Adrenal gland (tissue), 12 donors: ENCODE measurements around the gene PTCH2. TPM values are rescaled to one million over a fixed set of nuclear protein-coding genes. Genes with fewer than 3 reads are reported as not detected.
A peak's percentile ranks its signal among the peaks of the same experiment; 100 is the strongest.

Experiments used
- DNase-seq, 7 donors: peaks; one replicate each; pipeline ENCODE4 v3.0.0-alpha.2; 2019 to 2020
- H3K27ac ChIP-seq, 5 donors: fragments of 200-600 bp; sonication (generic) in 4 of 5; 1 replicate in 3 of 5; 2 replicates in 2 of 5; pipeline versions ENCODE4 v1.5.1 to v1.8.0; 2016 to 2020; ENCODE audit warnings: mild to moderate bottlenecking in 1 of 5
- H3K27me3 ChIP-seq: fragments of 200-600 bp; 2 replicates; pipeline ENCODE4 v1.8.0; 2021
- H3K36me3 ChIP-seq, 2 donors: fragments of 200-600 bp; replicated peaks in 1 of 2; 1 replicate in 1 of 2; 2 replicates in 1 of 2; pipeline versions ENCODE4 v1.5.1 to v1.8.0; 2018 to 2022
- H3K4me1 ChIP-seq, 2 donors: fragments of 200-600 bp; replicated peaks in 1 of 2; 1 replicate in 1 of 2; 2 replicates in 1 of 2; pipeline versions ENCODE4 v1.5.1 to v1.8.0; 2018 to 2021
- H3K4me3 ChIP-seq, 4 donors: fragments of 200-600 bp; sonication (generic) in 3 of 4; one replicate each; pipeline ENCODE4 v1.5.1; 2016 to 2018
- H3K9me3 ChIP-seq, 3 donors: fragments of 200-600 bp; sonication (generic) in 1 of 3; replicated peaks in 1 of 3; 1 replicate in 2 of 3; 2 replicates in 1 of 3; pipeline versions ENCODE4 v1.5.1 to v1.8.0; 2016 to 2021
- POLR2A ChIP-seq, 2 donors: fragments of 450-650 bp; IDR thresholded peaks; one replicate each; pipeline ENCODE4 v1.6.1; 2017; ENCODE audit warnings: antibody characterized with exemption in 2 of 2, mild to moderate bottlenecking in 2 of 2, moderate library complexity in 1 of 2
- WGBS, 4 donors: extraction: QIAGEN DNeasy Blood & Tissue Kit in 2 of 4; methylation state at CpG; one replicate each; pipeline versions ENCODE4 v1.1.5 to v1.1.7; 2013 to 2017; 5-methylcytosine and 5-hydroxymethylcytosine counted together
- intact Hi-C, 2 donors: fragments of 100-400 bp; cut with DNase I; formaldehyde crosslinking; loops; one replicate each; pipeline versions ENCODE4 v1.14.1 to v1.15.0; 2022 to 2023
- polyA plus RNA-seq, 3 donors: library from polyadenylated mRNA; stranded (reverse); fragments of 200-250 nt in 2 of 3; fragments of 350-450 nt in 1 of 3; fragmentation: Illumina TruSeq in 1 of 3; extraction: RNeasy Lipid Tissue Mini Kit (QIAGEN cat#74804) in 1 of 3; gene quantifications; one replicate each; pipeline ENCODE4 v1.2.3, GENCODE V29; 2013 to 2014
- small RNA-seq, 2 donors: library from RNA; depleted of rRNA; stranded (forward); fragments of <200 nt; gene quantifications; one replicate each; pipeline ENCODE3, GENCODE V24; 2016
- total RNA-seq, 9 donors: library from RNA; depleted of rRNA in 4 of 9; stranded (reverse); fragments of >200 nt in 4 of 9; fragments of 120-200 nt in 1 of 9; fragmentation: NEBNext Ultra II Directional in 1 of 9; extraction: Animal tissue kit (Norgen Biotek cat#: 25700) in 1 of 9; gene quantifications; one replicate each; pipeline versions ENCODE4 v1.1.0 to v1.2.4, GENCODE V29; 2013 to 2023
- TF ChIP-seq, protein P1 (sequence below), 6 experiments: fragments of 450-650 bp in 4 of 6; fragments of 200-600 bp in 2 of 6; sonication (generic) in 1 of 6; IDR thresholded peaks; 1 replicate in 5 of 6; 2 replicates in 1 of 6; pipeline versions ENCODE4 v1.5.1 to v1.8.0; 2016 to 2021; ENCODE audit warnings: antibody characterized with exemption in 6 of 6, mild to moderate bottlenecking in 2 of 6, moderate library complexity in 1 of 6
- donor health status: healthy with polysubstance abuse.
- donor health status: Bipolar disorder and iron deficiency.
- donor health status: DM: yes; HTN: yes; CAD: no.
- donor health status: DM: no; HTN: no; CAD: no.
- donor health status: DM: no; HTN: no; CAD: no.
- donor health status: DM: yes; HTN: yes; CAD: no.

The PTCH2 gene
- total and polyA plus RNA-seq, 12 donors = 0.40 to 7.8 (median 1.8) TPM

DNA sequence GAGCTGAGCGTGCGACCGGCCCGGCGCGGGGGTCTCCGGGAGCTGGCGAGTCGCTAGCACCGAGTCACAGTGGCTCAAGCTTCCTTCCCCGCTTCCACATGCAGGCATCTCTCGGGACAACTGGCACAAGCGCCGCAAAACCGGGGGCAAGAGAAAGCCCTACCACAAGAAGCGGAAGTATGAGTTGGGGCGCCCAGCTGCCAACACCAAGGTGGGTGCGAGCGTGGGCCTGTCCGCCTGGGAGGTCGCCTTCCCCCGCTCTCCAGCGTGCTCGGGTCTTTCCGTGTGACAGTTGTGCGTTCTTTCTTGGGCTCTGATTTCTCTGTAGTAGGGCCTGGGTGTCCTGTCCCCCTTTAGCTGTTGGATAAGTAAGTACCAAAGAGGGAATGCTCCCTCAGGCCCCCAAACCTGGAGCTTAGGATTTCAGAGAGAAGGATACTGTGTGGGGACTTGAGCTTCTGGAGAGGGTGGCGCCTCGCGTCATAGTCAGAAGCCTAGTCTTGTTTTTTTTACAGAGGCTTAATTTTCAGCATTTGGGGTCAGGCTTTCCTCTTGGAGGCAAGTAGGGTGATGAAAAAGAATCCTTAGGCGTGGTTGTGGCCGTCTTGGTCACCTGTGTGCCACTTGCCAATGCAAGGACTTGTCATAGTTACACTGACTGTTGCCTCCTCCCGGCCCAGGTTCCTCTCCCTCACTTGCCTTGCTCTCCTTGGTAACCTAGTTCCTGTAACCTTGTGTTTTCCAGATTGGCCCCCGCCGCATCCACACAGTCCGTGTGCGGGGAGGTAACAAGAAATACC, 66.9 kb downstream of the PTCH2 start:
- 2 to 7% (median 4%) methylated on average over 9 to 36 of the region's 36 CpGs for WGBS, 4 donors
- peak overlapping the region; percentile 94 to 99 (median 97) for H3K27ac ChIP-seq
- peaks cover 21 to 33% of the 10 kb centered on the region in 2 donors for H3K4me1 ChIP-seq
- H3K9me3 ChIP-seq = no peaks in the 10 kb centered on the region
- peak overlapping the region; percentile 13 to 97 (median 80) for H3K4me3 ChIP-seq
- H3K27me3 ChIP-seq = no peaks in the 10 kb centered on the region
- intact Hi-C loops = loop anchor here in 1 of 2 donors (5.0 kb wide), 1 partner anchor 34 kb away; no protein-coding TSS in a partner anchor
- DNase-seq = peak in 4 of 7 donors; percentile 46 to 70 (median 56)
- TF ChIP-seq, protein P1, sequence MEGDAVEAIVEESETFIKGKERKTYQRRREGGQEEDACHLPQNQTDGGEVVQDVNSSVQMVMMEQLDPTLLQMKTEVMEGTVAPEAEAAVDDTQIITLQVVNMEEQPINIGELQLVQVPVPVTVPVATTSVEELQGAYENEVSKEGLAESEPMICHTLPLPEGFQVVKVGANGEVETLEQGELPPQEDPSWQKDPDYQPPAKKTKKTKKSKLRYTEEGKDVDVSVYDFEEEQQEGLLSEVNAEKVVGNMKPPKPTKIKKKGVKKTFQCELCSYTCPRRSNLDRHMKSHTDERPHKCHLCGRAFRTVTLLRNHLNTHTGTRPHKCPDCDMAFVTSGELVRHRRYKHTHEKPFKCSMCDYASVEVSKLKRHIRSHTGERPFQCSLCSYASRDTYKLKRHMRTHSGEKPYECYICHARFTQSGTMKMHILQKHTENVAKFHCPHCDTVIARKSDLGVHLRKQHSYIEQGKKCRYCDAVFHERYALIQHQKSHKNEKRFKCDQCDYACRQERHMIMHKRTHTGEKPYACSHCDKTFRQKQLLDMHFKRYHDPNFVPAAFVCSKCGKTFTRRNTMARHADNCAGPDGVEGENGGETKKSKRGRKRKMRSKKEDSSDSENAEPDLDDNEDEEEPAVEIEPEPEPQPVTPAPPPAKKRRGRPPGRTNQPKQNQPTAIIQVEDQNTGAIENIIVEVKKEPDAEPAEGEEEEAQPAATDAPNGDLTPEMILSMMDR (IDR thresholded peaks at IDR 0.05) = no peak
- TF ChIP-seq POLR2A (IDR thresholded peaks at IDR 0.05) = peak in 1 of 2 donors; percentile 20
- H3K36me3 ChIP-seq = peaks cover 0 to 44% of the 10 kb centered on the region in 2 donors

DNA sequence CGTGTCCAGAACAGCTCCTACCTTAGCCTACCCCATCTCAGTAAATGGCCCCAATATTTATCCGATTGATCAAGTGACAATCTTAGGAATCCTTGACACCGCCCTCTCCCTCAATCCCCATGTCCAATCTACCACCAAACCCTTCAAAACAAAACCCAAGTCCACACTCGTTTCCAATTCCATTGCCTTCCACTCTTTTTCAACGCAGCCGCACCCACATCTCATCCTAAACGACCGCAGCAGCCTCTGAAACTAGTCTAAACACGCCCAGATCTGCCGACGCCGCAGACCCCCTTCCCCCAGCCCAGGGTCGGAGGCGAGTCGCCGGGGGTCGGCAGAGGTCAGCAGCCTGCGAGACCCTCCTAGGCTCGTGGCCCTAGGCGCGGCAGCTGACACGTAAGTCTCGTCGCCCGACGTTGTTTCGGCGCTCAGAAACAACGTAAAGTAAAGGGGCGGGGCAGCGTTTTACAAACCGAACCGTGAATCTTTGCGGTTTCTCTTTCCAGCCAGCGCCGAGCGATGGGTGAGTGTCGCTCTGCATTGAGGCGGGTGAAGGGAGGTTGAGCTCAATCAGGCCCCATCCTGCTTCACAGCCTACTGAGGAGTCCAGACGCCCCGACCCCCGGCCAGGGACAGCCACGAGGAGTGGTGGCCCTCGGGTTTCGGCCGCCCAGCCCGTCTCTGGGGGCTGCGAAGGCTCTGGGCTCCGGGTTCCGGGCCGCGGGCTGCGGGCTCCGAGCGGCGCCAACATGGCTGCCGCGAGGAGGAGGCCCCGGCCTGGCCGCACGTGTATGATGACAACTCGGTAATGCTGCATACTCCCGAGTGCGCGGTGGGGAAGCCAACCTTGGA, 67.7 kb downstream of the PTCH2 start, which contains the start of gene RPS8:
Gene RPS8, plus strand, starts transcription at position 463 of the 852 bp plus-strand sequence. Its CDS starts 57 bp downstream, at position 520.
- peaks cover 21 to 33% of the 10 kb centered on the region in 2 donors for H3K4me1 ChIP-seq
- intact Hi-C loops = loop anchor here in 1 of 2 donors (5.0 kb wide), 1 partner anchor 33 kb away; no protein-coding TSS in a partner anchor
- TF ChIP-seq POLR2A (IDR thresholded peaks at IDR 0.05) = peak; percentile 91 to 97
- TF ChIP-seq, protein P1 (IDR thresholded peaks at IDR 0.05) = no peak
- WGBS, 4 donors = 0 to 1% (median 1%) methylated on average over 27 to 65 of the region's 65 CpGs
- peak; percentile 91 to 98 (median 94) for DNase-seq
- no peaks in the 10 kb centered on the region for H3K27me3 ChIP-seq
- H3K9me3 ChIP-seq = no peaks in the 10 kb centered on the region
- peaks cover 0 to 36% of the 10 kb centered on the region in 2 donors for H3K36me3 ChIP-seq
- peak within 1 kb of the TSS; percentile 94 to 99 (median 97) for H3K27ac ChIP-seq
- peak within 1 kb of the TSS; percentile 13 to 97 (median 80) for H3K4me3 ChIP-seq

Small RNA genes lying within 50 kb of the gene (small RNA-seq; reads per million reads assigned to genes)
- gene AL136380.1 = 0 reads per million in 2 donors
- 260 to 376 reads per million in 2 donors for gene SNORD38A
- gene SNORD38B = 0 reads per million in 2 donors
- gene SNORD46 = 3,197 to 4,727 reads per million in 2 donors
- gene SNORD55 = 0 reads per million in 2 donors

Other genes with a start within 250 kb of the PTCH2 start
- 10 to 100 TPM in 7 of 9 donors, 1 to 10 TPM in 2; 7.2 to 47.4 (median 13.0) TPM for gene TMEM53, start 168.8 kb downstream of the PTCH2 start, total RNA-seq
- gene TMEM53, start 168.8 kb downstream of the PTCH2 start, polyA plus RNA-seq = 10 to 100 TPM; 10.5 to 13.5 (median 12.1) TPM
- 10 to 100 TPM in 1 of 9 donors, 1 to 10 TPM in 6, under 1 TPM in 2; 0.18 to 12.4 (median 3.9) TPM for gene ARMH1, start 168.5 kb downstream of the PTCH2 start, total RNA-seq
- gene ARMH1, start 168.5 kb downstream of the PTCH2 start, polyA plus RNA-seq = 10 to 100 TPM in 2 of 3 donors, 1 to 10 TPM in 1; 1.8 to 76.0 (median 47.7) TPM
- gene RNU5D-1, start 112.1 kb downstream of the PTCH2 start, total RNA-seq = not detected
- gene RNU5D-1, start 112.1 kb downstream of the PTCH2 start, polyA plus RNA-seq = not detected
- 10 to 100 TPM in 1 of 9 donors, 1 to 10 TPM in 6, under 1 TPM in 2; 0.26 to 10.4 (median 1.6) TPM for gene KIF2C, start 103.4 kb downstream of the PTCH2 start, total RNA-seq
- 1 to 10 TPM in 1 of 3 donors, under 1 TPM in 2; 0.48 to 1.3 (median 0.67) TPM for gene KIF2C, start 103.4 kb downstream of the PTCH2 start, polyA plus RNA-seq
- gene RPS8, start 67.7 kb downstream of the PTCH2 start, total RNA-seq = 1,000 to 10,000 TPM; 1,508 to 2,877 (median 2,470) TPM
- 1,000 to 10,000 TPM; 1,753 to 3,127 (median 2,737) TPM for gene RPS8, start 67.7 kb downstream of the PTCH2 start, polyA plus RNA-seq
- gene BEST4, start 55.1 kb downstream of the PTCH2 start, total RNA-seq = 1 to 10 TPM in 2 of 9 donors, under 1 TPM in 6, not detected in 1; 0.12 to 3.1 (median 0.65) TPM
- gene BEST4, start 55.1 kb downstream of the PTCH2 start, polyA plus RNA-seq = 1 to 10 TPM in 2 of 3 donors, under 1 TPM in 1; 0.09 to 6.2 (median 5.3) TPM
- 10 to 100 TPM in 8 of 9 donors, 1 to 10 TPM in 1; 4.4 to 37.5 (median 16.8) TPM for gene PLK3, start 42.9 kb downstream of the PTCH2 start, total RNA-seq
- 10 to 100 TPM in 2 of 3 donors, 1 to 10 TPM in 1; 4.9 to 51.8 (median 49.4) TPM for gene PLK3, start 42.9 kb downstream of the PTCH2 start, polyA plus RNA-seq
- gene DYNLT4, start 35.9 kb downstream of the PTCH2 start, total RNA-seq = 1 to 10 TPM in 7 of 9 donors, under 1 TPM in 1, not detected in 1; 0.94 to 9.4 (median 2.5) TPM
- 10 to 100 TPM in 1 of 3 donors, 1 to 10 TPM in 1, not detected in 1; 3.0 to 10.3 TPM for gene DYNLT4, start 35.9 kb downstream of the PTCH2 start, polyA plus RNA-seq
- 10 to 100 TPM in 7 of 9 donors, 1 to 10 TPM in 2; 5.2 to 46.3 (median 20.9) TPM for gene BTBD19, start 34.7 kb downstream of the PTCH2 start, total RNA-seq
- gene BTBD19, start 34.7 kb downstream of the PTCH2 start, polyA plus RNA-seq = 10 to 100 TPM in 2 of 3 donors, 1 to 10 TPM in 1; 4.8 to 67.2 (median 26.5) TPM
- gene EIF2B3, start 143.3 kb upstream of the PTCH2 start, total RNA-seq = 10 to 100 TPM; 13.8 to 55.0 (median 37.6) TPM
- gene EIF2B3, start 143.3 kb upstream of the PTCH2 start, polyA plus RNA-seq = 10 to 100 TPM; 12.6 to 61.0 (median 16.0) TPM
- 10 to 100 TPM; 17.2 to 68.4 (median 50.8) TPM for gene HECTD3, start 168.1 kb upstream of the PTCH2 start, total RNA-seq
- gene HECTD3, start 168.1 kb upstream of the PTCH2 start, polyA plus RNA-seq = 10 to 100 TPM; 31.1 to 73.7 (median 54.3) TPM
- gene UROD, start 169.0 kb upstream of the PTCH2 start, total RNA-seq = 100 to 1,000 TPM; 169 to 324 (median 220) TPM
- 100 to 1,000 TPM; 219 to 380 (median 265) TPM for gene UROD, start 169.0 kb upstream of the PTCH2 start, polyA plus RNA-seq